Ovary (tissue), 9 donors: ENCODE measurements around the gene ATAD5. TPM values are rescaled to one million over a fixed set of nuclear protein-coding genes. Genes with fewer than 3 reads are reported as not detected.

ENCODE experiments used
- DNase-seq, 5 donors: peaks; one replicate each; pipeline ENCODE4 v3.0.0-alpha.2; 2019 to 2020
- H3K27ac ChIP-seq, 2 donors: fragments of 200-600 bp; one replicate each; pipeline versions ENCODE4 v1.5.1 to v1.8.0; 2019 to 2022
- H3K27me3 ChIP-seq: fragments of 200-600 bp; one replicate; pipeline ENCODE4 v1.8.0; 2022
- H3K36me3 ChIP-seq: fragments of 200-600 bp; sonication (generic); one replicate; pipeline ENCODE4 v1.5.1; 2019
- H3K4me1 ChIP-seq: one replicate; pipeline ENCODE4 v1.8.1; 2013; ENCODE audit warnings: mild to moderate bottlenecking, moderate library complexity; ENCODE audit not compliant: insufficient read depth
- H3K4me3 ChIP-seq: fragments of 200-600 bp; sonication (generic); one replicate; pipeline ENCODE4 v1.5.1; 2017
- H3K9me3 ChIP-seq, 2 donors: fragments of 200-600 bp in 1 of 2; sonication (generic) in 1 of 2; one replicate each; pipeline versions ENCODE4 v1.5.1 to v1.8.1; 2013 to 2019; ENCODE audit warnings: mild to moderate bottlenecking in 1 of 2, moderate library complexity in 1 of 2
- EP300 ChIP-seq: sonication (generic); formaldehyde crosslinking; IDR thresholded peaks from one replicate; pipeline ENCODE4 v1.6.1; 2017; ENCODE audit warnings: antibody characterized with exemption
- POLR2A ChIP-seq: fragments of 450-650 bp; IDR thresholded peaks from one replicate; pipeline ENCODE4 v1.6.1; 2017; ENCODE audit warnings: antibody characterized with exemption, mild to moderate bottlenecking, moderate library complexity
- WGBS, 3 donors: extraction: QIAGEN DNeasy Blood & Tissue Kit in 1 of 3; methylation state at CpG; one replicate each; pipeline versions ENCODE4 v1.1.5 to v1.1.7; 2013 to 2017; 5-methylcytosine and 5-hydroxymethylcytosine counted together
- intact Hi-C, 4 donors: fragments of 100-400 bp; cut with DNase I; formaldehyde crosslinking; loops; one replicate each; pipeline versions ENCODE4 v1.11.0 to v1.15.1; 2022 to 2023
- polyA plus RNA-seq, 2 donors: library from polyadenylated mRNA; stranded (reverse); fragments of 200-250 nt in 1 of 2; fragments of 350-450 nt in 1 of 2; fragmentation: Illumina TruSeq in 1 of 2; extraction: RNeasy Lipid Tissue Mini Kit (QIAGEN cat#74804) in 1 of 2; gene quantifications; one replicate each; pipeline ENCODE4 v1.2.3, GENCODE V29; 2013 to 2014
- total RNA-seq, 7 donors: library from RNA; depleted of rRNA in 2 of 7; stranded (reverse); fragments of >200 nt in 2 of 7; fragmentation: NEBNext Ultra II Directional in 3 of 7; extraction: Animal tissue kit (Norgen Biotek cat#: 25700) in 3 of 7; gene quantifications; one replicate each; pipeline versions ENCODE4 v1.1.0 to v1.2.4, GENCODE V29; 2016 to 2023
- TF ChIP-seq, protein P1 (sequence below), 3 donors: fragments of 450-650 bp in 2 of 3; fragments of 200-600 bp in 1 of 3; IDR thresholded peaks; one replicate each; pipeline versions ENCODE4 v1.5.1 to v1.8.0; 2016 to 2022; ENCODE audit warnings: antibody characterized with exemption in 3 of 3, mild to moderate bottlenecking in 1 of 3
- donor health status: DM: no; HTN: no; CAD: no; lungs with moderate emphysema.
- donor health status: DM: no; HTN: no; CAD: no.
- donor health status: Bipolar disorder and iron deficiency.
- donor health status: DM: yes; HTN: yes; CAD: no.
- donor health status: DM: no; HTN: no; CAD: no.
- donor health status: DM: yes; HTN: yes; CAD: no.

Gene ATAD5
- total and polyA plus RNA-seq, 9 donors: 0.62 to 2.5 (median 1.5) TPM

DNA sequence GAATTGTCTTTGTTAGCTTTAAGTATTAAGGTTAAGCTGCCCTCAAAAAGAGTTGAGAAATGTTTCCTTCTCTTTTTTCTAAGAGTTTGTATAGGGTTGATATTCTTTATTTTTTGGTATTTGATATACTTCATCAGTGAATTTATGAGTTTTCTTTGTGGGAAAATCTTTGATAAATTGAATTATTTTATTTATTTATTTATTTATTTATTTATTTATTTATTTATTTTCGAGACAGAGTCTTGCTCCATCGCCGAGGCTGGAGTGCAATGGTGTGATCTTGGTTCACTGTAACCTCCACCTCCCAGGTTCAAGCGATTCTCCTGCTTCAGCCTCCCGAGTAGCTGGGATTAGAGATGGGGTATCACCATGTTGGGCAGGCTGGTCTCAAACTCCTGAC, 54.4 kb downstream of the ATAD5 start:
- DNase-seq: no peak
- intact Hi-C loops: no loop called here
- 96 to 98% (median 97%) methylated on average over 5 of the region's 5 CpGs for WGBS, 3 donors
- Histone ChIP-seq H3K4me1 (no peaks in the 10 kb centered on the region), H3K9me3 (no peaks in the 10 kb centered on the region), H3K27me3 (no peaks in the 10 kb centered on the region), H3K36me3 (no peaks in the 10 kb centered on the region), H3K4me3 (no peak overlapping the region), H3K27ac (no peak overlapping the region)
- TF ChIP-seq, protein P1, sequence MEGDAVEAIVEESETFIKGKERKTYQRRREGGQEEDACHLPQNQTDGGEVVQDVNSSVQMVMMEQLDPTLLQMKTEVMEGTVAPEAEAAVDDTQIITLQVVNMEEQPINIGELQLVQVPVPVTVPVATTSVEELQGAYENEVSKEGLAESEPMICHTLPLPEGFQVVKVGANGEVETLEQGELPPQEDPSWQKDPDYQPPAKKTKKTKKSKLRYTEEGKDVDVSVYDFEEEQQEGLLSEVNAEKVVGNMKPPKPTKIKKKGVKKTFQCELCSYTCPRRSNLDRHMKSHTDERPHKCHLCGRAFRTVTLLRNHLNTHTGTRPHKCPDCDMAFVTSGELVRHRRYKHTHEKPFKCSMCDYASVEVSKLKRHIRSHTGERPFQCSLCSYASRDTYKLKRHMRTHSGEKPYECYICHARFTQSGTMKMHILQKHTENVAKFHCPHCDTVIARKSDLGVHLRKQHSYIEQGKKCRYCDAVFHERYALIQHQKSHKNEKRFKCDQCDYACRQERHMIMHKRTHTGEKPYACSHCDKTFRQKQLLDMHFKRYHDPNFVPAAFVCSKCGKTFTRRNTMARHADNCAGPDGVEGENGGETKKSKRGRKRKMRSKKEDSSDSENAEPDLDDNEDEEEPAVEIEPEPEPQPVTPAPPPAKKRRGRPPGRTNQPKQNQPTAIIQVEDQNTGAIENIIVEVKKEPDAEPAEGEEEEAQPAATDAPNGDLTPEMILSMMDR (IDR thresholded peaks at IDR 0.05): no peak
- TF ChIP-seq EP300 (no peak), POLR2A (no peak)

DNA sequence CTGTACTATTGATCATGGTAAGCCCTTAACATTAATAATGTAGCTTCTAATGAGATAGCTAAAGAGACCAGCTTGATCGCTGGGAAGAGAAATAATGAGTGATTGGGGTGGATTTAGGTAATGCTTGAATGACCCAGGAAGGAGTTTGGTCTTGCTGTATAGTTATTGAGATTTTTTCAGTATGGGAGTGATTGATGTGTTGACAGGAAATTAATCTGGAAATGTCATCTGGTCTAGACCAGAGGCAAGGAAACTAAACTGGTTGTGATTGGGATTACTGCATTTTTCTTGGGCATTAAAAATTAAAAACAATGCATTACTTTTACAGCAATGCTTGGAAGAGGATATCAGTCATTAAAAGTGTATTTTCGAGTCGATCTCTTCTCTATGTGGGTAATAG, 62.5 kb downstream of the ATAD5 start:
- Histone ChIP-seq H3K4me1 (no peaks in the 10 kb centered on the region), H3K27ac (no peak overlapping the region), H3K9me3 (no peaks in the 10 kb centered on the region), H3K27me3 (no peaks in the 10 kb centered on the region), H3K36me3 (no peaks in the 10 kb centered on the region), H3K4me3 (no peak overlapping the region)
- intact Hi-C loops: no loop called here
- WGBS, 3 donors: 91 to 94% (median 91%) methylated on average over 3 of the region's 3 CpGs
- no peak for DNase-seq
- TF ChIP-seq, protein P1 (IDR thresholded peaks at IDR 0.05): no peak
- TF ChIP-seq POLR2A: no peak
- no peak for TF ChIP-seq EP300

DNA sequence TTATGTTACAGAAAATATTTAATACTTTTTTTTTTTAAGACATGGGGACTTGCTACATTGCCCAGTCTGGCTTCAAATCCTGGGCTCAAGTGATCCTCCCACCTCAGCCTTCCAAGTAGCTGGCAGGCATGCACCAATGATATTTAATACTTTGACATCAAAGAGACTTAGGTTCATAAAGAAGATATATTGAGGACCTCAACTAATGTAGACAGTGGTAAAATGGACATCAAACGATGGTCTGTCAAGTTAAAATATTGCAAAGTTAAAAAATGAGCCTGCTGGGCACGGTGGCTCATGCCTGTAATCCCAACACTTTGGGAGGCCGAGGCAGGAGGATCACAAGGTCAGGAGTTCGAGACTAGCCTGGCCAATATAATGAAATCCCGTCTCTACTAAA, 65.5 kb downstream of the ATAD5 start:
- no peak for DNase-seq
- H3K4me3 ChIP-seq: no peak overlapping the region
- TF ChIP-seq, protein P1 (IDR thresholded peaks at IDR 0.05): no peak
- TF ChIP-seq EP300: no peak
- TF ChIP-seq POLR2A: no peak
- intact Hi-C loops: no loop called here
- no peaks in the 10 kb centered on the region for H3K36me3 ChIP-seq
- H3K4me1 ChIP-seq: no peaks in the 10 kb centered on the region
- no peaks in the 10 kb centered on the region for H3K27me3 ChIP-seq
- H3K27ac ChIP-seq: no peak overlapping the region
- WGBS, 3 donors: 83 to 90% (median 85%) methylated on average over 5 of the region's 5 CpGs
- H3K9me3 ChIP-seq: no peaks in the 10 kb centered on the region

DNA sequence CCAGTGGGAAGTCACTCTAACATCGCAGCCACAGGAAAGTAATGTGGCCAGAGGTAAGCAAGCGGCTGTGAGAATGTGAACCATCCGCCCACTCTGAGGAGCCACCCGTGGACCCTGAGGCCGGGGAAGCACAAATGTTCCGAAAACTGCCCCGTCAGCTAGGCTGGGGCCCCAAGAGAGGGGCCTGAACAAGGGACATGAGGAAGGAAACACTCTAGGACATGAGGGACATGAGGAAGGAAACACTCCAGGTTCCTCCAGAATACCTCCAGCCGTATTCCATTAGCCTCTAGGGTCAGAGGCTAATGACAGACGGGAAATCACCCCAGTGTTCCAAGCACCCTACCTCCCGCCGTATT, 74.0 kb downstream of the ATAD5 start:
- Histone ChIP-seq H3K4me3 (peak overlapping the region; percentile 66), H3K4me1 (peaks cover 8% of the 10 kb centered on the region), H3K36me3 (no peaks in the 10 kb centered on the region), H3K9me3 (no peaks in the 10 kb centered on the region), H3K27me3 (no peaks in the 10 kb centered on the region), H3K27ac (no peak overlapping the region)
- WGBS, 3 donors: 0 to 1% (median 1%) methylated on average over 11 of the region's 11 CpGs
- intact Hi-C loops: loop anchor here in 1 of 4 donors (10.0 kb wide), 1 partner anchor 309 kb away; no protein-coding TSS in a partner anchor
- DNase-seq: no peak
- TF ChIP-seq, protein P1 (IDR thresholded peaks at IDR 0.05): no peak
- TF ChIP-seq EP300: no peak
- TF ChIP-seq POLR2A: no peak
